Right lobe of liver (tissue), 6 donors: ENCODE measurements around the gene LRBA. TPM values are rescaled to one million over a fixed set of nuclear protein-coding genes. Genes with fewer than 3 reads are reported as not detected.

Source experiments
- ATAC-seq, 4 donors: fragments of 200-7000 bp; cut with Tn5 transposase; one replicate each; pipeline ENCODE4 v1.9.1; 2020; ENCODE audit warnings: mild to moderate bottlenecking in 4 of 4, moderate library complexity in 4 of 4
- DNase-seq, 3 donors: peaks; one replicate each; pipeline ENCODE4 v3.0.0-alpha.2; 2020
- H3K27ac ChIP-seq, 3 donors: fragments of 200-600 bp; one replicate each; pipeline ENCODE4 v1.8.0; 2022
- H3K27me3 ChIP-seq, 2 donors: fragments of 200-600 bp; one replicate each; pipeline ENCODE4 v1.8.0; 2022
- H3K36me3 ChIP-seq, 4 donors: fragments of 200-600 bp; sonication (generic) in 1 of 4; one replicate each; pipeline versions ENCODE4 v1.5.1 to v1.8.0; 2017 to 2022; ENCODE audit warnings: control low read depth in 1 of 4
- H3K4me1 ChIP-seq, 4 donors: fragments of 200-600 bp; sonication (generic) in 1 of 4; one replicate each; pipeline versions ENCODE4 v1.5.1 to v1.8.0; 2017 to 2022; ENCODE audit warnings: control low read depth in 1 of 4
- H3K4me3 ChIP-seq, 3 donors: fragments of 200-600 bp; one replicate each; pipeline ENCODE4 v1.8.0; 2022
- H3K9me3 ChIP-seq, 4 donors: fragments of 200-600 bp; sonication (generic) in 1 of 4; one replicate each; pipeline versions ENCODE4 v1.5.1 to v1.8.0; 2017 to 2022; ENCODE audit warnings: control low read depth in 1 of 4
- POLR2A ChIP-seq: fragments of 450-650 bp; IDR thresholded peaks from one replicate; pipeline ENCODE4 v1.6.1; 2017; ENCODE audit warnings: antibody characterized with exemption, mild to moderate bottlenecking
- WGBS: methylation state at CpG from one replicate; pipeline ENCODE4 v1.1.6; 2018; ENCODE audit warnings: low coverage, low lambda C conversion rate; ENCODE audit not compliant: insufficient coverage; ENCODE audit errors: missing lambda C conversion rate; 5-methylcytosine and 5-hydroxymethylcytosine counted together
- intact Hi-C, 2 donors: fragments of 100-400 bp; cut with DNase I; formaldehyde crosslinking; loops; one replicate each; pipeline versions ENCODE4 v1.11.2 to v1.14.1; 2022
- total RNA-seq, 6 experiments: library from RNA; depleted of rRNA in 2 of 6; stranded (reverse); fragments of >200 nt in 2 of 6; fragmentation: NEBNext Ultra II Directional in 3 of 6; extraction: Animal tissue kit (Norgen Biotek cat#: 25700) in 3 of 6; gene quantifications; one replicate each; pipeline versions ENCODE4 v1.1.0 to v1.2.4, GENCODE V29; 2016 to 2023
- TF ChIP-seq, protein P1 (sequence below), 4 donors: fragments of 200-600 bp in 3 of 4; fragments of 450-650 bp in 1 of 4; IDR thresholded peaks; one replicate each; pipeline versions ENCODE4 v1.5.1 to v1.8.0; 2016 to 2022; ENCODE audit warnings: antibody characterized with exemption in 4 of 4, mild to moderate bottlenecking in 2 of 4
- donor health status: DM: no; HTN: yes; CAD: no.
- donor health status: DM: no; HTN: no; CAD: no.
- donor health status: DM: no; HTN: no; CAD: no.
- donor health status: DM: no; HTN: yes; CAD: no.
- donor health status: DM: no; HTN: yes; CAD: no.

LRBA gene
- total RNA-seq, 6 experiments from 2014 or later: 18.9 to 48.1 (median 24.5) TPM

- no peaks in the 10 kb centered on the region for H3K27me3 ChIP-seq
These were observed 433.4 kb downstream of the LRBA start for GRCh38 chr4:150581641-150582051.

DNA sequence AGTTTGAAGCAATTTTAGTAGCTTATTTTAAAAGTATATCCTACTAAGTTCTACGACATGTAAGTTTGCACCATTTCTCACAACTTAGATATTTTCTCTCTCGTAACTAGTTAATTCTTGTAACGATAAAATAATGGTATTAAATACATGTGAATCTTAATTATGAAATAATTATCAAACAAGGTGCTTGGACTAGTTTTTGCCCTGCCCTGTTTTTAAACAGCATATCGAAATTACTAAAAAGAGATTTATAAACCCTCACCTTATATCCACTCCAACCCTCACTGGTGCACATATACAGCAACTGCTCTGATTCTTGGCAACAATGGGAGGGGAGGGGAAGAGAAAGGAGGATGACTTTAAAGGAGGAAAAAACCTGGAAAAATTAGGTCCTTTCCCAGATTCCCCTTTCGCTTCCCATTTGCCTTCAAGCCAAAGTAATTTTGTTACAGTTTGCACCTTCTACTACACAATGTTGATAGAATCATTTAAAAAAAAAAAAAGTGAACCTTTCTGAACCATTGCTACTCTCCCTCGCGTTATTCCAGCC is 434.0 kb downstream of the LRBA start:
- Histone ChIP-seq H3K27ac (no peak overlapping the region), H3K36me3 (no peaks in the 10 kb centered on the region), H3K9me3 (no peaks in the 10 kb centered on the region), H3K27me3 (no peaks in the 10 kb centered on the region), H3K4me1 (peaks cover 0 to 8% (median 0%) of the 10 kb centered on the region in 4 donors), H3K4me3 (no peak overlapping the region)
- no peak for DNase-seq
- WGBS: 95% methylated on average over 7 of the region's 7 CpGs
- intact Hi-C loops: no loop called here
- ATAC-seq: no peak
- TF ChIP-seq, protein P1, sequence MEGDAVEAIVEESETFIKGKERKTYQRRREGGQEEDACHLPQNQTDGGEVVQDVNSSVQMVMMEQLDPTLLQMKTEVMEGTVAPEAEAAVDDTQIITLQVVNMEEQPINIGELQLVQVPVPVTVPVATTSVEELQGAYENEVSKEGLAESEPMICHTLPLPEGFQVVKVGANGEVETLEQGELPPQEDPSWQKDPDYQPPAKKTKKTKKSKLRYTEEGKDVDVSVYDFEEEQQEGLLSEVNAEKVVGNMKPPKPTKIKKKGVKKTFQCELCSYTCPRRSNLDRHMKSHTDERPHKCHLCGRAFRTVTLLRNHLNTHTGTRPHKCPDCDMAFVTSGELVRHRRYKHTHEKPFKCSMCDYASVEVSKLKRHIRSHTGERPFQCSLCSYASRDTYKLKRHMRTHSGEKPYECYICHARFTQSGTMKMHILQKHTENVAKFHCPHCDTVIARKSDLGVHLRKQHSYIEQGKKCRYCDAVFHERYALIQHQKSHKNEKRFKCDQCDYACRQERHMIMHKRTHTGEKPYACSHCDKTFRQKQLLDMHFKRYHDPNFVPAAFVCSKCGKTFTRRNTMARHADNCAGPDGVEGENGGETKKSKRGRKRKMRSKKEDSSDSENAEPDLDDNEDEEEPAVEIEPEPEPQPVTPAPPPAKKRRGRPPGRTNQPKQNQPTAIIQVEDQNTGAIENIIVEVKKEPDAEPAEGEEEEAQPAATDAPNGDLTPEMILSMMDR (IDR thresholded peaks at IDR 0.05): no peak
- TF ChIP-seq POLR2A: no peak

More at GRCh38 chr4:150581641-150582051, 433.4 kb downstream of the LRBA start:
- Histone ChIP-seq H3K27ac (no peak overlapping the region), H3K4me3 (peak overlapping the region in 2 of 3 donors; percentile 43 to 65), H3K9me3 (no peaks in the 10 kb centered on the region), H3K4me1 (peaks cover 0 to 8% (median 0%) of the 10 kb centered on the region in 4 donors), H3K36me3 (no peaks in the 10 kb centered on the region)
- intact Hi-C loops: no loop called here
- DNase-seq (peak in 1 of 3 donors; percentile 32), ATAC-seq (peak in 3 of 4 donors; percentile 15 to 52 (median 36))
- WGBS: 74% methylated on average over 8 of the region's 13 CpGs
- TF ChIP-seq, protein P1 (IDR thresholded peaks at IDR 0.05): no peak
- TF ChIP-seq POLR2A: no peak

DNA sequence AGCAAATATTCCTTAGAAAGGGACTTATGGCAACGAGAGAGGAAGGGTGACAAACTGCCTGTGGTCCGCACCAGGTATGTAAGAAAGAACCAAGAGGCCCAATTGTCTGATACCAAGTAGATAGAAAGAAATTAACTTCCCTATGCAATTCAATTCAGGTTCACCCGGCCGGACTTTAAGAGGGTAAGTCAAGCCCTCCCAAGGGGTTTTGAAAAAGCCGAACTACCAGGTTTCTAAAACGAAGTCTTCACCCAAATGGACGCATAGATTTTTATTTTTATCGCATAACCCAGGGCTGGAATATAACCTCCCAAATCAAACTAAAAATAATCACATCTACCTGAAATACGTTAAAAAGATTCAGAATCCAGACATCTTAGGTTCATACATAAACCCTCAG is 434.8 kb downstream of the LRBA start:
- ATAC-seq: no peak
- Histone ChIP-seq H3K9me3 (no peaks in the 10 kb centered on the region), H3K27ac (peak overlapping the region in 1 of 3 donors; percentile 7), H3K27me3 (no peaks in the 10 kb centered on the region), H3K4me3 (peak overlapping the region in 1 of 3 donors; percentile 46), H3K36me3 (no peaks in the 10 kb centered on the region), H3K4me1 (peaks cover 0 to 8% (median 0%) of the 10 kb centered on the region in 4 donors)
- 95% methylated on average over 9 of the region's 9 CpGs for WGBS
- intact Hi-C loops: no loop called here
- TF ChIP-seq, protein P1 (IDR thresholded peaks at IDR 0.05): no peak
- DNase-seq: no peak

DNA sequence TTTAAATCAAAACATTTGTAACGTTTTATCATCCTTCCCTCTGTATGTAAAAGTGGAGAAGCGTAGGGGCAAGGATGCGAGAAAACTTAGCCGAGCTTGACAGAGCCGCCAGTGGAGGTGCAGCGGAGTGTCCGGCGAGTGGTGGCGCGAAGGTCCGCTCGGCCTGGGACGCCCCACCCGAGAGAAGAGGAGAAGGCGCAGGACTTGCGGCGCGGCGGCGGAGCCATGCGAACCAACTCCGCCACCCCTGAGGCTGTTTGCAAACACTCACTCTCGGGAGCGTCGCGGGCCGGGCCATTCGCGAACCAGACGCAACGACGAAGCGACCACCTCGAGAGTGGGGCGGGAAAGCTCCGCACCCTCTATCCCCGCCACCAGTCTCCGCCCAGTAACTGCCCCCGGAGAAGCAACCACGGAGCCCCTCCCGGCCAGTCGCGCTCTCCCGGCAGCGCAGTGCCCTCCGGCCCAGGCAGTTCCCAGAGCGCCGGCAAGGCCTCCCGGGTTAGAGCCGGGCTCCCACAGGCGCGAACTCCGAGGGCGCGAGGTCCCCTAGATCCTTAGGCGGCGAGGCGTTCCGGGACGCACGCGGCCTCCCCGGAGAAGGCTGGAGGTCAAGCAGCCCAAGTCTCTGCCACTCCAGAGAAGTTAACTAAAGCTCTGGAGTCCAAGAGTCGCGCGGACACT is 435.4 kb downstream of the LRBA start:
- DNase-seq: peak; percentile 38 to 58 (median 45)
- TF ChIP-seq, protein P1 (IDR thresholded peaks at IDR 0.05): no peak
- no peak for TF ChIP-seq POLR2A
- Histone ChIP-seq H3K27ac (peak overlapping the region in 1 of 3 donors; percentile 7), H3K36me3 (no peaks in the 10 kb centered on the region), H3K4me1 (peaks cover 0 to 8% (median 0%) of the 10 kb centered on the region in 4 donors), H3K4me3 (peak overlapping the region; percentile 28 to 46 (median 41)), H3K9me3 (no peaks in the 10 kb centered on the region), H3K27me3 (no peaks in the 10 kb centered on the region)
- WGBS: 42% methylated on average over 14 of the region's 66 CpGs
- ATAC-seq: peak in 3 of 4 donors; percentile 25 to 46 (median 40)
- intact Hi-C loops: no loop called here
